DOHH2 (cell line): Measurements from ENCODE around the gene XIST.

ENCODE experiments used
- H3F3A ChIP-seq: fragments of 200-600 bp; sonication (generic), shearing (Covaris generic); 2 replicates; pipeline ENCODE4 v1.6.0; 2016; ENCODE audit warnings: antibody characterized with exemption, mild to moderate bottlenecking; ENCODE audit not compliant: control insufficient read depth, insufficient read depth
- H3K27ac ChIP-seq: fragments of 200-600 bp; sonication (generic); 2 replicates; pipeline ENCODE4 v1.5.1; 2014; ENCODE audit warnings: low read depth, mild to moderate bottlenecking, low read length, moderate library complexity
- H3K27me3 ChIP-seq: fragments of 200-600 bp; sonication (generic); 2 replicates; pipeline ENCODE4 v1.6.1; 2014; ENCODE audit warnings: mild to moderate bottlenecking, low read length, mixed read lengths; ENCODE audit not compliant: control insufficient read depth
- H3K36me3 ChIP-seq: fragments of 200-600 bp; sonication (generic); 2 replicates; pipeline ENCODE4 v1.6.1; 2014; ENCODE audit warnings: mild to moderate bottlenecking, low read length, moderate library complexity, mixed read lengths; ENCODE audit not compliant: control insufficient read depth
- H3K4me1 ChIP-seq: fragments of 200-600 bp; sonication (generic); 2 replicates; pipeline ENCODE4 v1.6.1; 2014; ENCODE audit warnings: mild to moderate bottlenecking, low read length, mixed read lengths; ENCODE audit not compliant: control insufficient read depth
- H3K4me2 ChIP-seq: fragments of 200-600 bp; sonication (generic); 2 replicates; pipeline ENCODE4 v1.6.0; 2014; ENCODE audit warnings: mild to moderate bottlenecking, low read length, moderate library complexity
- H3K4me3 ChIP-seq: fragments of 200-600 bp; sonication (generic); 2 replicates; pipeline ENCODE4 v1.5.1; 2014; ENCODE audit warnings: mild to moderate bottlenecking, low read length, mixed read lengths
- H3K79me2 ChIP-seq: fragments of 200-600 bp; sonication (generic); 2 replicates; pipeline ENCODE4 v1.6.1; 2014; ENCODE audit warnings: mild to moderate bottlenecking, low read length, mixed read lengths; ENCODE audit not compliant: control insufficient read depth
- H3K9me2 ChIP-seq: fragments of 200-600 bp; sonication (generic); replicated peaks from 2 replicates; pipeline ENCODE4 v1.6.1; 2014; ENCODE audit warnings: mild to moderate bottlenecking, low read length, mixed read lengths; ENCODE audit not compliant: control insufficient read depth
- H3K9me3 ChIP-seq: fragments of 200-600 bp; sonication (generic); 2 replicates; pipeline ENCODE4 v1.6.1; 2014; ENCODE audit warnings: antibody characterized with exemption, low read length, mixed read lengths; ENCODE audit not compliant: control insufficient read depth, insufficient read depth
- H4K20me1 ChIP-seq: fragments of 200-600 bp; sonication (generic); 2 replicates; pipeline ENCODE4 v1.6.0; 2014; ENCODE audit warnings: low read depth, mild to moderate bottlenecking, antibody characterized with exemption, low read length, moderate library complexity; ENCODE audit not compliant: control insufficient read depth, insufficient read depth
- EZH2phosphoT487 ChIP-seq: fragments of 200-600 bp; sonication (generic); IDR thresholded peaks from 2 replicates; pipeline ENCODE4 v1.6.1; 2017; ENCODE audit warnings: borderline replicate concordance, mild to moderate bottlenecking, antibody characterized with exemption, low read length, moderate library complexity, mixed read lengths
- TF ChIP-seq, protein P1 (sequence below): fragments of 200-600 bp; sonication (generic); IDR thresholded peaks from one replicate; pipeline ENCODE4 v1.5.1; 2014; ENCODE audit warnings: antibody characterized with exemption, mild to moderate bottlenecking, low read depth, low read length; ENCODE audit not compliant: poor library complexity, severe bottlenecking

Gene XIST

GRCh38 chrX:73841337-73841736, 11.2 kb downstream of the XIST start:
- H3K4me2 ChIP-seq: no peak overlapping the region

DNA sequence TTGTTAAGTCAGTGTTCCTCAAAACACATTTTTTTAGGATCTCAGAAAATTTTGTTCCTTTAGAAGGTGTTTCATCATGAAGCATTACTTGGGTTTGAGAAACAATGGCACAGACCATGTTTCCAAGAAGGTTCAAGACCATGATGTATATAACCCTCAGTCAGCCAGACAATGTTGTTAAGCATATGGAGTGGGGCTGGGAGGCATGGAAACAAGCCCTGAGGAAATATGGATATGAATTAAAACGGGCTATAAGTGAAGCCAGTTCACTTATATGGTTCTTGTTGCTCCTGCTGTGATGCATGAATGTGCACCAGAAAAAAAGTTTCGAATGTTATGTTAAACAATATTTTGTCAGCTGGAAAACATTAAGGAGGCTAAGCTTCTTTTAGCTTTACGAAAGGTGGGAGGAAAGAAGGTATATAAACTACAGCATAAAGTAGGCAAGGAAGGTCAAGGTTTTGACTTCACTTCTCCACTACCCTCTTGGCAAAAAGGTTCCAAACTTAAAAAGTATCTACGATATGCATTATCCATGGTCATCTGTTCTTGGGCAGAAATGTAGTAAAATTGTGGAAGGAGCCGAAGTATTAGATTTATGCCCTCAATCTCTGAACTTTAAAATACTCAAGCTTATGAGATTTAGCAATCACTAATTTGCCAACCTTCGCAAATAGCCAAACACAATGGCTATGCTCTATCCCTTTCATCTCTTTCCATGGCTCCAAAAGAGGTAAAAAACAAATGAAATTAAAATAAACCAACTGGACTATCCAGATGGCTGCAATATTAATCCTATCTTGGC, 12.2 kb downstream of the XIST start:
- Histone ChIP-seq H3K4me2 (no peak overlapping the region), H3K9me3 (no peaks in the 10 kb centered on the region), H3K36me3 (no peaks in the 10 kb centered on the region), H3K79me2 (no peaks in the 10 kb centered on the region), H3K4me3 (no peak overlapping the region), H3K4me1 (no peaks in the 10 kb centered on the region), H3K9me2 (no peaks in the 10 kb centered on the region), H4K20me1 (no peaks in the 10 kb centered on the region), H3K27ac (no peak overlapping the region), H3K27me3 (no peaks in the 10 kb centered on the region), H3F3A (no peaks in the 10 kb centered on the region)
- TF ChIP-seq EZH2phosphoT487: no peak
- TF ChIP-seq, protein P1, sequence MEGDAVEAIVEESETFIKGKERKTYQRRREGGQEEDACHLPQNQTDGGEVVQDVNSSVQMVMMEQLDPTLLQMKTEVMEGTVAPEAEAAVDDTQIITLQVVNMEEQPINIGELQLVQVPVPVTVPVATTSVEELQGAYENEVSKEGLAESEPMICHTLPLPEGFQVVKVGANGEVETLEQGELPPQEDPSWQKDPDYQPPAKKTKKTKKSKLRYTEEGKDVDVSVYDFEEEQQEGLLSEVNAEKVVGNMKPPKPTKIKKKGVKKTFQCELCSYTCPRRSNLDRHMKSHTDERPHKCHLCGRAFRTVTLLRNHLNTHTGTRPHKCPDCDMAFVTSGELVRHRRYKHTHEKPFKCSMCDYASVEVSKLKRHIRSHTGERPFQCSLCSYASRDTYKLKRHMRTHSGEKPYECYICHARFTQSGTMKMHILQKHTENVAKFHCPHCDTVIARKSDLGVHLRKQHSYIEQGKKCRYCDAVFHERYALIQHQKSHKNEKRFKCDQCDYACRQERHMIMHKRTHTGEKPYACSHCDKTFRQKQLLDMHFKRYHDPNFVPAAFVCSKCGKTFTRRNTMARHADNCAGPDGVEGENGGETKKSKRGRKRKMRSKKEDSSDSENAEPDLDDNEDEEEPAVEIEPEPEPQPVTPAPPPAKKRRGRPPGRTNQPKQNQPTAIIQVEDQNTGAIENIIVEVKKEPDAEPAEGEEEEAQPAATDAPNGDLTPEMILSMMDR: no peak

More at GRCh38 chrX:73841337-73841736, 11.2 kb downstream of the XIST start:
- H4K20me1 ChIP-seq: no peaks in the 10 kb centered on the region
- no peaks in the 10 kb centered on the region for H3K9me3 ChIP-seq
- no peaks in the 10 kb centered on the region for H3K27me3 ChIP-seq
- H3K36me3 ChIP-seq: no peaks in the 10 kb centered on the region
- no peak for TF ChIP-seq EZH2phosphoT487
- TF ChIP-seq, protein P1: no peak
- H3K9me2 ChIP-seq: no peaks in the 10 kb centered on the region
- no peaks in the 10 kb centered on the region for H3F3A ChIP-seq
- no peak overlapping the region for H3K4me3 ChIP-seq
- H3K4me1 ChIP-seq: no peaks in the 10 kb centered on the region
- H3K79me2 ChIP-seq: no peaks in the 10 kb centered on the region
- no peak overlapping the region for H3K27ac ChIP-seq

GRCh38 chrX:73839152-73839551, 13.4 kb downstream of the XIST start:
- H3K4me2 ChIP-seq: no peak overlapping the region
- no peaks in the 10 kb centered on the region for H3K9me3 ChIP-seq
- no peaks in the 10 kb centered on the region for H3F3A ChIP-seq
- H4K20me1 ChIP-seq: no peaks in the 10 kb centered on the region
- H3K4me3 ChIP-seq: no peak overlapping the region
- H3K9me2 ChIP-seq: no peaks in the 10 kb centered on the region
- H3K27me3 ChIP-seq: no peaks in the 10 kb centered on the region
- no peaks in the 10 kb centered on the region for H3K4me1 ChIP-seq
- H3K27ac ChIP-seq: no peak overlapping the region
- H3K79me2 ChIP-seq: no peaks in the 10 kb centered on the region
- no peaks in the 10 kb centered on the region for H3K36me3 ChIP-seq
- TF ChIP-seq, protein P1: no peak
- no peak for TF ChIP-seq EZH2phosphoT487
